Esophagus squamous epithelium (tissue), 5 donors: Measurements from ENCODE around the gene HACD2. TPM values are rescaled to one million over a fixed set of nuclear protein-coding genes. Genes with fewer than 3 reads are reported as not detected.
"Not testable (repeated sequence)": the region's sequence is repeated elsewhere in the genome, so short reads cannot be mapped to it uniquely, and the experiment has no call there.

Source experiments
- DNase-seq: peaks from one replicate; lab custom pipeline; 2025; lab: John Stamatoyannopoulos, UW
- H3K27ac ChIP-seq, 4 donors: fragments of 200-600 bp; sonication (generic); one replicate each; pipeline ENCODE4 v1.5.1; 2016 to 2019; ENCODE audit warnings: mild to moderate bottlenecking in 1 of 4
- H3K27me3 ChIP-seq, 4 donors: fragments of 200-600 bp; sonication (generic); 1 replicate in 3 of 4; 2 replicates in 1 of 4; pipeline versions ENCODE4 v1.5.1 to v1.6.0; 2017 to 2021; ENCODE audit warnings: antibody characterized with exemption in 1 of 4
- H3K36me3 ChIP-seq, 3 donors: fragments of 200-600 bp; sonication (generic); one replicate each; pipeline ENCODE4 v1.5.1; 2016 to 2019
- H3K4me1 ChIP-seq, 3 donors: fragments of 200-600 bp; sonication (generic); one replicate each; pipeline ENCODE4 v1.5.1; 2017 to 2019
- H3K4me3 ChIP-seq, 4 donors: fragments of 200-600 bp; sonication (generic); 1 replicate in 3 of 4; 2 replicates in 1 of 4; pipeline ENCODE4 v1.5.1; 2016 to 2019; ENCODE audit warnings: mild to moderate bottlenecking in 2 of 4, moderate library complexity in 1 of 4
- H3K9me3 ChIP-seq, 3 donors: fragments of 200-600 bp; sonication (generic); one replicate each; pipeline ENCODE4 v1.5.1; 2016 to 2019
- CTCF ChIP-seq, 6 experiments: fragments of 450-650 bp in 4 of 6; fragments of 200-600 bp in 2 of 6; sonication (generic) in 2 of 6; IDR thresholded peaks; one replicate each; pipeline ENCODE4 v1.5.1; 2016 to 2019; ENCODE audit warnings: antibody characterized with exemption in 6 of 6, mild to moderate bottlenecking in 4 of 6, moderate library complexity in 4 of 6
- POLR2A ChIP-seq, 4 donors: fragments of 450-650 bp; IDR thresholded peaks; one replicate each; pipeline ENCODE4 v1.6.1; 2017; ENCODE audit warnings: antibody characterized with exemption in 4 of 4, mild to moderate bottlenecking in 4 of 4, moderate library complexity in 3 of 4
- WGBS, 2 donors: methylation state at CpG; one replicate each; pipeline ENCODE4 v1.1.5; 2018; 5-methylcytosine and 5-hydroxymethylcytosine counted together
- intact Hi-C: fragments of 100-400 bp; cut with DNase I; formaldehyde crosslinking; loops from one replicate; pipeline ENCODE4 v1.15.0; 2022
- total RNA-seq, 4 donors: library from RNA; depleted of rRNA; stranded (reverse); fragments of >200 nt; gene quantifications; one replicate each; pipeline ENCODE4 v1.1.0, GENCODE V29; 2016
- donor health status: DM: yes; HTN: yes; CAD: no.

HACD2 gene
- total RNA-seq, 4 donors from 2014 or later: 28.4 to 46.6 (median 34.9) TPM

GRCh38 chr3:123488645-123489347 lies 96.1 kb downstream of the HACD2 start:
- no peaks in the 10 kb centered on the region for H3K4me1 ChIP-seq
- intact Hi-C loops: loop anchor here (2.0 kb wide), 2 partner anchors 40 to 160 kb away; partner anchors contain the start of gene ADCY5
- peak overlapping the region in 3 of 4 donors; percentile 18 to 54 (median 45) for H3K27ac ChIP-seq
- no peaks in the 10 kb centered on the region for H3K9me3 ChIP-seq
- DNase-seq: no peak
- TF ChIP-seq CTCF (IDR thresholded peaks at IDR 0.05) (no peak), POLR2A (IDR thresholded peaks at IDR 0.05) (no peak)
- no peak overlapping the region for H3K4me3 ChIP-seq
- 64 to 77% methylated on average over 4 to 5 of the region's 5 CpGs for WGBS, 2 donors
- H3K36me3 ChIP-seq: peaks cover 0 to 33% (median 0%) of the 10 kb centered on the region in 3 donors
- H3K27me3 ChIP-seq: no peaks in the 10 kb centered on the region

- peaks cover 0 to 18% (median 0%) of the 10 kb centered on the region in 3 donors for H3K36me3 ChIP-seq
- H3K9me3 ChIP-seq, DNase-seq, H3K4me3 ChIP-seq, H3K4me1 ChIP-seq, H3K27me3 ChIP-seq, H3K27ac ChIP-seq, intact Hi-C loops: not testable (repeated sequence)
- WGBS, 2 donors: 77% methylated on average over 6 to 8 of the region's 8 CpGs
Measured at GRCh38 chr3:123487063-123487462, 97.8 kb downstream of the HACD2 start.

- WGBS, 2 donors: 63 to 93% methylated on average over 6 to 7 of the region's 7 CpGs
- H3K4me1 ChIP-seq: peaks cover 0 to 7% (median 2%) of the 10 kb centered on the region in 3 donors
- no peaks in the 10 kb centered on the region for H3K9me3 ChIP-seq
- intact Hi-C loops: no loop called here
- no peak overlapping the region for H3K4me3 ChIP-seq
- H3K36me3 ChIP-seq: peaks cover 0 to 14% (median 0%) of the 10 kb centered on the region in 3 donors
- H3K27ac ChIP-seq: no peak overlapping the region
- TF ChIP-seq POLR2A (IDR thresholded peaks at IDR 0.05): no peak
- TF ChIP-seq CTCF (IDR thresholded peaks at IDR 0.05): no peak
- H3K27me3 ChIP-seq: no peaks in the 10 kb centered on the region
- DNase-seq: no peak
Measured at GRCh38 chr3:123486460-123486859, 98.4 kb downstream of the HACD2 start.

- Histone ChIP-seq H3K27ac (no peak overlapping the region), H3K4me1 (peaks cover 0 to 10% (median 4%) of the 10 kb centered on the region in 3 donors), H3K4me3 (no peak overlapping the region), H3K36me3 (peaks cover 0 to 5% (median 0%) of the 10 kb centered on the region in 3 donors), H3K9me3 (no peaks in the 10 kb centered on the region), H3K27me3 (no peaks in the 10 kb centered on the region)
- 71 to 77% methylated on average over 1 to 4 of the region's 4 CpGs for WGBS, 2 donors
- no peak for DNase-seq
- intact Hi-C loops: no loop called here
- TF ChIP-seq POLR2A (IDR thresholded peaks at IDR 0.05): no peak
- TF ChIP-seq CTCF (IDR thresholded peaks at IDR 0.05): no peak
Measured at GRCh38 chr3:123485551-123485950, 99.3 kb downstream of the HACD2 start.

- Histone ChIP-seq H3K9me3 (no peaks in the 10 kb centered on the region), H3K4me3 (no peak overlapping the region), H3K4me1 (peaks cover 0 to 10% (median 4%) of the 10 kb centered on the region in 3 donors), H3K27me3 (no peaks in the 10 kb centered on the region), H3K36me3 (no peaks in the 10 kb centered on the region), H3K27ac (no peak overlapping the region)
- DNase-seq: no peak
- intact Hi-C loops: no loop called here
- TF ChIP-seq CTCF (IDR thresholded peaks at IDR 0.05) (no peak), POLR2A (IDR thresholded peaks at IDR 0.05) (no peak)
- WGBS, 2 donors: 84 to 94% methylated on average over 3 to 5 of the region's 6 CpGs
Measured at GRCh38 chr3:123483146-123483545, 101.7 kb downstream of the HACD2 start.
